WERI-Rb-1 (cell line): Measurements from ENCODE around the gene CEP78.

ENCODE experiments used
- DNase-seq: peaks from one replicate; pipeline ENCODE4 v3.0.0-alpha.2; 2020
- H3K27ac ChIP-seq: fragments of 250-450 bp; sonication (Bioruptor Pico); 2 replicates; pipeline ENCODE4 v1.5.1; 2020; ENCODE audit warnings: mild to moderate bottlenecking, moderate library complexity
- H3K27me3 ChIP-seq: fragments of 250-450 bp; sonication (Bioruptor Pico); 2 replicates; pipeline ENCODE4 v1.5.1; 2021; ENCODE audit warnings: mild to moderate bottlenecking, low read depth, moderate library complexity; ENCODE audit not compliant: insufficient read depth, severe bottlenecking
- H3K36me3 ChIP-seq: fragments of 250-450 bp; sonication (Bioruptor Pico); 2 replicates; pipeline ENCODE4 v1.5.1; 2020; ENCODE audit warnings: mild to moderate bottlenecking, moderate library complexity
- H3K4me3 ChIP-seq: 2 replicates; pipeline ENCODE4 v1.5.1; 2011; ENCODE audit warnings: low read depth, mild to moderate bottlenecking, control low read depth, low read length
- H3K9me3 ChIP-seq: fragments of 250-450 bp; sonication (Bioruptor Pico); 2 replicates; pipeline ENCODE4 v1.5.1; 2021; ENCODE audit warnings: mild to moderate bottlenecking, moderate library complexity; ENCODE audit not compliant: severe bottlenecking
- CTCF ChIP-seq: IDR thresholded peaks from 2 replicates; pipeline ENCODE4 v1.5.1; 2011; ENCODE audit warnings: low read depth, mild to moderate bottlenecking, control low read depth, inconsistent platforms, low read length

CEP78 gene

GRCh38 chr9:78300209-78300608, 64.3 kb downstream of the CEP78 start:
- no peak overlapping the region for H3K27ac ChIP-seq
- H3K27me3 ChIP-seq, result peaks cover 9% of the 10 kb centered on the region
- no peak for DNase-seq
- no peaks in the 10 kb centered on the region for H3K36me3 ChIP-seq
- no peak for TF ChIP-seq CTCF
- H3K9me3 ChIP-seq, result no peaks in the 10 kb centered on the region
- no peak overlapping the region for H3K4me3 ChIP-seq

GRCh38 chr9:78301466-78301865, 65.6 kb downstream of the CEP78 start:
- TF ChIP-seq CTCF, result no peak
- Histone ChIP-seq H3K27ac (no peak overlapping the region), H3K9me3 (no peaks in the 10 kb centered on the region), H3K4me3 (no peak overlapping the region), H3K36me3 (no peaks in the 10 kb centered on the region), H3K27me3 (peaks cover 9% of the 10 kb centered on the region)
- no peak for DNase-seq

GRCh38 chr9:78303377-78304062, 67.6 kb downstream of the CEP78 start:
- Histone ChIP-seq H3K4me3 (no peak overlapping the region), H3K27ac (no peak overlapping the region), H3K36me3 (no peaks in the 10 kb centered on the region), H3K27me3 (no peaks in the 10 kb centered on the region), H3K9me3 (no peaks in the 10 kb centered on the region)
- no peak for DNase-seq
- TF ChIP-seq CTCF, result no peak

GRCh38 chr9:78304357-78304756, 68.5 kb downstream of the CEP78 start:
- no peaks in the 10 kb centered on the region for H3K9me3 ChIP-seq
- TF ChIP-seq CTCF, result no peak
- no peak for DNase-seq
- no peak overlapping the region for H3K4me3 ChIP-seq
- H3K27ac ChIP-seq, result no peak overlapping the region
- no peaks in the 10 kb centered on the region for H3K27me3 ChIP-seq
- H3K36me3 ChIP-seq, result no peaks in the 10 kb centered on the region

- Histone ChIP-seq H3K9me3 (no peaks in the 10 kb centered on the region), H3K4me3 (no peak overlapping the region), H3K36me3 (no peaks in the 10 kb centered on the region), H3K27ac (no peak overlapping the region), H3K27me3 (no peaks in the 10 kb centered on the region)
- DNase-seq, result no peak
- no peak for TF ChIP-seq CTCF
These were observed 70.6 kb downstream of the CEP78 start for GRCh38 chr9:78306222-78307076.
